GM18907 (cell line): ENCODE measurements around the gene ZNF793.

Source experiments
- ATAC-seq: cut with Tn5 transposase; IDR thresholded peaks from one replicate; pipeline ENCODE4 v1.9.1; 2021; ENCODE audit warnings: mild to moderate bottlenecking, moderate library complexity; ENCODE audit not compliant: unreplicated experiment

The ZNF793 gene

GRCh38 chr19:37506387-37507166, at the start of gene ZNF793:
ZNF793 (plus strand) TSS chr19:37506939; CDS start chr19:37523440, 16,501 bp downstream.
- ATAC-seq = peak; percentile 90

GRCh38 chr19:37466277-37466797, 40.4 kb upstream of the ZNF793 start:
- no peak for ATAC-seq

GRCh38 chr19:37466798-37467607, 39.7 kb upstream of the ZNF793 start, which contains the start of gene ZNF569:
ZNF569 (minus strand) TSS chr19:37467444; CDS start chr19:37444921, 22,523 bp downstream.
- ATAC-seq = peak; percentile 75

GRCh38 chr19:37467608-37468090, 39.1 kb upstream of the ZNF793 start:
- ATAC-seq = no peak

- ATAC-seq = peak; percentile 62
Measured at GRCh38 chr19:37468961-37469777, 37.6 kb upstream of the ZNF793 start, which contains the start of gene ZNF570. ZNF570 (plus strand) TSS chr19:37469356; CDS start chr19:37470355, 999 bp downstream.

- no peak for ATAC-seq
Measured at GRCh38 chr19:37470216-37470615, 36.5 kb upstream of the ZNF793 start.

- ATAC-seq = no peak
Measured at GRCh38 chr19:37472165-37472564, 34.6 kb upstream of the ZNF793 start.

GRCh38 chr19:37484406-37485168, 22.2 kb upstream of the ZNF793 start:
- no peak for ATAC-seq

- ATAC-seq = no peak
Measured at GRCh38 chr19:37492213-37492612, 14.5 kb upstream of the ZNF793 start.

GRCh38 chr19:37505958-37506386, 767 bp upstream of the ZNF793 start:
- peak; percentile 26 for ATAC-seq

- no peak for ATAC-seq
Measured at GRCh38 chr19:37507167-37507464, 377 bp downstream of the ZNF793 start.

- ATAC-seq = no peak
Measured at GRCh38 chr19:37511186-37511585, 4.4 kb downstream of the ZNF793 start.

GRCh38 chr19:37511821-37512220, 5.1 kb downstream of the ZNF793 start:
- ATAC-seq = no peak

- no peak for ATAC-seq
Measured at GRCh38 chr19:37513397-37513796, 6.7 kb downstream of the ZNF793 start.

- no peak for ATAC-seq
Measured at GRCh38 chr19:37519890-37520289, 13.2 kb downstream of the ZNF793 start.

GRCh38 chr19:37537391-37537947, 30.7 kb downstream of the ZNF793 start:
- no peak for ATAC-seq

GRCh38 chr19:37551129-37551993, 44.6 kb downstream of the ZNF793 start:
- ATAC-seq = peak; percentile 76

- ATAC-seq = no peak
Measured at GRCh38 chr19:37563518-37563917, 56.8 kb downstream of the ZNF793 start.
